GM23338 (cell line): ENCODE measurements around the gene DNAH10. TPM values are rescaled to one million over a fixed set of nuclear protein-coding genes. Genes with fewer than 3 reads are reported as not detected.

Source experiments
- ATAC-seq: fragments of 200-7000 bp; cut with Tn5 transposase; 3 replicates; pipeline ENCODE4 v1.9.1; 2020
- DNase-seq: peaks from one replicate; pipeline ENCODE4 v3.0.0-alpha.2; 2015; ENCODE audit warnings: low spot score
- H2AFZ ChIP-seq: fragments of 200-600 bp; sonication (generic); 2 replicates; pipeline ENCODE4 v1.8.0; 2016; ENCODE audit warnings: antibody characterized with exemption, mild to moderate bottlenecking, moderate library complexity
- H3F3A ChIP-seq: fragments of 200-600 bp; sonication (generic); replicated peaks from 2 replicates; pipeline ENCODE4 v1.8.0; 2017; ENCODE audit warnings: antibody characterized with exemption, mixed run types, low read depth
- H3K27ac ChIP-seq: fragments of 200-600 bp; sonication (generic); 2 replicates; pipeline ENCODE4 v1.6.1; 2016; ENCODE audit warnings: low read depth
- H3K27me3 ChIP-seq: fragments of 200-600 bp; sonication (generic); 2 replicates; pipeline ENCODE4 v1.8.0; 2016; ENCODE audit warnings: mild to moderate bottlenecking, mixed run types, moderate library complexity; ENCODE audit not compliant: insufficient read depth
- H3K36me3 ChIP-seq: fragments of 200-600 bp; sonication (generic); 2 replicates; pipeline ENCODE4 v1.8.0; 2016; ENCODE audit warnings: mild to moderate bottlenecking; ENCODE audit not compliant: insufficient read depth
- H3K4me1 ChIP-seq: fragments of 200-600 bp; sonication (generic); 2 replicates; pipeline ENCODE4 v1.8.0; 2016; ENCODE audit warnings: mild to moderate bottlenecking, moderate library complexity; ENCODE audit not compliant: insufficient read depth
- H3K4me2 ChIP-seq: fragments of 200-600 bp; sonication (generic); 2 replicates; pipeline ENCODE4 v1.7.1; 2017; ENCODE audit warnings: mixed run types
- H3K4me3 ChIP-seq: fragments of 200-600 bp; sonication (generic); 2 replicates; pipeline ENCODE4 v1.6.1; 2016; ENCODE audit warnings: mixed run types
- H3K79me2 ChIP-seq: fragments of 200-600 bp; sonication (generic); replicated peaks from 2 replicates; pipeline ENCODE4 v1.8.0; 2017; ENCODE audit warnings: mild to moderate bottlenecking; ENCODE audit not compliant: insufficient read depth
- H3K9me2 ChIP-seq: fragments of 200-600 bp; sonication (generic); 2 replicates; pipeline ENCODE4 v1.8.0; 2017; ENCODE audit not compliant: insufficient read depth
- H4K20me1 ChIP-seq: fragments of 200-600 bp; sonication (generic); replicated peaks from 2 replicates; pipeline ENCODE4 v1.8.0; 2017; ENCODE audit warnings: mild to moderate bottlenecking; ENCODE audit not compliant: insufficient read depth
- H3K27ac Mint-ChIP-seq: 2 replicates; pipeline ENCODE4 v1.8.0; 2020; ENCODE audit warnings: inconsistent platforms, mild to moderate bottlenecking, moderate library complexity, mixed read lengths
- H3K27me3 Mint-ChIP-seq: 3 replicates; pipeline ENCODE4 v1.8.0; 2022; ENCODE audit warnings: low read depth, mild to moderate bottlenecking, moderate library complexity, mixed read lengths, inconsistent platforms; ENCODE audit not compliant: insufficient read depth, poor library complexity
- H3K36me3 Mint-ChIP-seq: 3 replicates; pipeline ENCODE4 v1.8.0; 2021; ENCODE audit warnings: low read depth, mild to moderate bottlenecking, inconsistent platforms, moderate library complexity, mixed read lengths
- H3K4me1 Mint-ChIP-seq: 3 replicates; pipeline ENCODE4 v1.8.0; 2020; ENCODE audit warnings: mild to moderate bottlenecking, inconsistent platforms, mixed read lengths
- H3K4me3 Mint-ChIP-seq: 3 replicates; pipeline ENCODE4 v1.8.0; 2021; ENCODE audit warnings: moderate library complexity, mild to moderate bottlenecking, inconsistent platforms, mixed read lengths
- H3K9me3 Mint-ChIP-seq: 3 replicates; pipeline ENCODE4 v1.8.0; 2020; ENCODE audit warnings: moderate library complexity, mild to moderate bottlenecking, inconsistent platforms, mixed read lengths
- EZH2 ChIP-seq: fragments of 200-600 bp; sonication (generic); IDR thresholded peaks from one replicate; pipeline ENCODE4 v1.8.0; 2017; ENCODE audit warnings: antibody characterized with exemption, mild to moderate bottlenecking, low read depth; ENCODE audit not compliant: unreplicated experiment
- EZH2phosphoT487 ChIP-seq: fragments of 200-600 bp; sonication (generic); IDR thresholded peaks from one replicate; pipeline ENCODE4 v1.8.1; 2018; ENCODE audit warnings: antibody characterized with exemption; ENCODE audit not compliant: unreplicated experiment
- JUNB ChIP-seq: IDR thresholded peaks from one replicate; pipeline ENCODE4 v1.6.1; 2016; ENCODE audit warnings: antibody characterized with exemption; ENCODE audit not compliant: unreplicated experiment
- NANOG ChIP-seq: IDR thresholded peaks from 2 replicates; pipeline ENCODE4 v1.6.1; 2016; ENCODE audit warnings: antibody characterized with exemption, borderline replicate concordance
- POLR2AphosphoS5 ChIP-seq: IDR thresholded peaks from 2 replicates; pipeline ENCODE4 v1.6.1; 2016; ENCODE audit warnings: antibody characterized with exemption, low read depth
- STAT1 ChIP-seq: IDR thresholded peaks from one replicate; pipeline ENCODE4 v1.6.1; 2016; ENCODE audit warnings: antibody characterized with exemption; ENCODE audit not compliant: unreplicated experiment
- polyA plus RNA-seq: library from polyadenylated mRNA; unstranded; fragments of >200 nt; fragmentation: Nextera tagmentation; extraction: Ambion mirVana; gene quantifications from 2 replicates; pipeline ENCODE4 v1.2.1, GENCODE V29; 2016
- total RNA-seq: library from RNA; depleted of rRNA; stranded (reverse); fragments of >200 nt; shearing (Covaris generic); gene quantifications from 2 replicates; pipeline ENCODE4 v1.2.3, GENCODE V29; 2014
- TF ChIP-seq, protein P1 (sequence below), 2 experiments: fragments of 200-600 bp in 1 of 2; sonication (generic) in 1 of 2; conservative IDR thresholded peaks; 2 replicates each; pipeline versions ENCODE4 v1.5.1 to v1.6.1; 2016 to 2017; ENCODE audit warnings: antibody characterized with exemption in 2 of 2, low read depth in 2 of 2, mild to moderate bottlenecking in 2 of 2, moderate library complexity in 1 of 2
- TF ChIP-seq, protein P2 (sequence below): IDR thresholded peaks from one replicate; pipeline ENCODE4 v1.6.1; 2018; ENCODE audit warnings: antibody characterized with exemption; ENCODE audit not compliant: unreplicated experiment

The DNAH10 gene
- total and polyA plus RNA-seq, 2 experiments from 2014 or later: 0.03 TPM

DNA sequence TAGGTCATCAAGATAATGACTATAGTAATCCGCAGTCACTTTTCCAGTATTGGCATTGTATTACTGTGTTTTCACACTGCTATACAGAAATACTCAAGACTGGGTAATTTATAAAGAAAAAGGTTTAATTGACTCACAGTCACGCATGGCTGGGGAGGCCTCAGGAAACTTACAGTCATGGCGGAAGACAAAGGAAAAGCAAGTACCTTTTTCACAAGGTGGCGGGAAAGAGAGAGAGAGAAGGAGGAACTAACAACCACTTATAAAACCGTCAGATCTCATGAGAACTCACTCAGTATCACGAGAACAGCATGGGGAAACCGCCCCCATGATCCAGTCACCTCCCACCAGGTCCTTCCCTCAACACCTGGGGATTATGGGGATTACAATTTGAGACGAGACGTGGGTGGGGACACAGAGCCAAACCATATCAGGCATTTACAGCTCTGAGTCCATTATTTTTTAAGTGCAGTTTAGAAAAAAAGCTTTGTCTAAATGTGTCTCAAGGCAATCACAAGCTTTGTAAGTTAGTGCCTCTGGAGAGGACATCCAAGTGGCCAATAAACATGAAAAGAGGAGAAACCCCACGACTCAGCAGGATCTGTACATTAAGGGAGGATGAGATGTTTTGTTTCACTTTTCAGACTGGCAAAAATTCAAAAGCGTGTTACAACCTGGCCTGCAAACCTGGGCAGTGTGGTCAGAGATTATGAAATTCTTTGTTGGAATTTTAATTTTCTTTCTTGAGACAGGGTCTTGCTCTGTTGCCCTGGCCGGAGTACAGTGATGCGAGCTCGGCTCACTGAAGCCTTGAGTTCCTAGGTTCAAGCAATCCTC, 82.0 kb downstream of the DNAH10 start:
- Histone ChIP-seq H3K4me2 (no peak overlapping the region), H3F3A (no peaks in the 10 kb centered on the region), H3K9me2 (no peaks in the 10 kb centered on the region), H3K36me3 (no peaks in the 10 kb centered on the region), H4K20me1 (no peaks in the 10 kb centered on the region), H3K4me1 (no peaks in the 10 kb centered on the region), H3K4me3 (no peak overlapping the region), H3K79me2 (no peaks in the 10 kb centered on the region), H3K27ac (no peak overlapping the region), H3K27me3 (no peaks in the 10 kb centered on the region), H2AFZ (no peak overlapping the region)
- no peak overlapping the region for H3K27ac Mint-ChIP-seq
- TF ChIP-seq STAT1 (no peak), EZH2 (no peak), NANOG (no peak), POLR2AphosphoS5 (no peak), JUNB (no peak)
- TF ChIP-seq, protein P1, sequence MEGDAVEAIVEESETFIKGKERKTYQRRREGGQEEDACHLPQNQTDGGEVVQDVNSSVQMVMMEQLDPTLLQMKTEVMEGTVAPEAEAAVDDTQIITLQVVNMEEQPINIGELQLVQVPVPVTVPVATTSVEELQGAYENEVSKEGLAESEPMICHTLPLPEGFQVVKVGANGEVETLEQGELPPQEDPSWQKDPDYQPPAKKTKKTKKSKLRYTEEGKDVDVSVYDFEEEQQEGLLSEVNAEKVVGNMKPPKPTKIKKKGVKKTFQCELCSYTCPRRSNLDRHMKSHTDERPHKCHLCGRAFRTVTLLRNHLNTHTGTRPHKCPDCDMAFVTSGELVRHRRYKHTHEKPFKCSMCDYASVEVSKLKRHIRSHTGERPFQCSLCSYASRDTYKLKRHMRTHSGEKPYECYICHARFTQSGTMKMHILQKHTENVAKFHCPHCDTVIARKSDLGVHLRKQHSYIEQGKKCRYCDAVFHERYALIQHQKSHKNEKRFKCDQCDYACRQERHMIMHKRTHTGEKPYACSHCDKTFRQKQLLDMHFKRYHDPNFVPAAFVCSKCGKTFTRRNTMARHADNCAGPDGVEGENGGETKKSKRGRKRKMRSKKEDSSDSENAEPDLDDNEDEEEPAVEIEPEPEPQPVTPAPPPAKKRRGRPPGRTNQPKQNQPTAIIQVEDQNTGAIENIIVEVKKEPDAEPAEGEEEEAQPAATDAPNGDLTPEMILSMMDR (conservative IDR thresholded peaks at IDR 0.05; ENCODE audit: low read depth in 2 of 2): no peak
- TF ChIP-seq, protein P2, sequence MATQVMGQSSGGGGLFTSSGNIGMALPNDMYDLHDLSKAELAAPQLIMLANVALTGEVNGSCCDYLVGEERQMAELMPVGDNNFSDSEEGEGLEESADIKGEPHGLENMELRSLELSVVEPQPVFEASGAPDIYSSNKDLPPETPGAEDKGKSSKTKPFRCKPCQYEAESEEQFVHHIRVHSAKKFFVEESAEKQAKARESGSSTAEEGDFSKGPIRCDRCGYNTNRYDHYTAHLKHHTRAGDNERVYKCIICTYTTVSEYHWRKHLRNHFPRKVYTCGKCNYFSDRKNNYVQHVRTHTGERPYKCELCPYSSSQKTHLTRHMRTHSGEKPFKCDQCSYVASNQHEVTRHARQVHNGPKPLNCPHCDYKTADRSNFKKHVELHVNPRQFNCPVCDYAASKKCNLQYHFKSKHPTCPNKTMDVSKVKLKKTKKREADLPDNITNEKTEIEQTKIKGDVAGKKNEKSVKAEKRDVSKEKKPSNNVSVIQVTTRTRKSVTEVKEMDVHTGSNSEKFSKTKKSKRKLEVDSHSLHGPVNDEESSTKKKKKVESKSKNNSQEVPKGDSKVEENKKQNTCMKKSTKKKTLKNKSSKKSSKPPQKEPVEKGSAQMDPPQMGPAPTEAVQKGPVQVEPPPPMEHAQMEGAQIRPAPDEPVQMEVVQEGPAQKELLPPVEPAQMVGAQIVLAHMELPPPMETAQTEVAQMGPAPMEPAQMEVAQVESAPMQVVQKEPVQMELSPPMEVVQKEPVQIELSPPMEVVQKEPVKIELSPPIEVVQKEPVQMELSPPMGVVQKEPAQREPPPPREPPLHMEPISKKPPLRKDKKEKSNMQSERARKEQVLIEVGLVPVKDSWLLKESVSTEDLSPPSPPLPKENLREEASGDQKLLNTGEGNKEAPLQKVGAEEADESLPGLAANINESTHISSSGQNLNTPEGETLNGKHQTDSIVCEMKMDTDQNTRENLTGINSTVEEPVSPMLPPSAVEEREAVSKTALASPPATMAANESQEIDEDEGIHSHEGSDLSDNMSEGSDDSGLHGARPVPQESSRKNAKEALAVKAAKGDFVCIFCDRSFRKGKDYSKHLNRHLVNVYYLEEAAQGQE: no peak
- H3K4me3 Mint-ChIP-seq: no peak overlapping the region
- H3K27me3 Mint-ChIP-seq: peaks cover 6% of the 10 kb centered on the region
- DNase-seq: no peak
- peaks cover 3% of the 10 kb centered on the region; the same call in 1 of the 3 replicates for H3K4me1 Mint-ChIP-seq
- no peaks in the 10 kb centered on the region for H3K9me3 Mint-ChIP-seq
- H3K36me3 Mint-ChIP-seq: no peaks in the 10 kb centered on the region
- no peak for ATAC-seq

DNA sequence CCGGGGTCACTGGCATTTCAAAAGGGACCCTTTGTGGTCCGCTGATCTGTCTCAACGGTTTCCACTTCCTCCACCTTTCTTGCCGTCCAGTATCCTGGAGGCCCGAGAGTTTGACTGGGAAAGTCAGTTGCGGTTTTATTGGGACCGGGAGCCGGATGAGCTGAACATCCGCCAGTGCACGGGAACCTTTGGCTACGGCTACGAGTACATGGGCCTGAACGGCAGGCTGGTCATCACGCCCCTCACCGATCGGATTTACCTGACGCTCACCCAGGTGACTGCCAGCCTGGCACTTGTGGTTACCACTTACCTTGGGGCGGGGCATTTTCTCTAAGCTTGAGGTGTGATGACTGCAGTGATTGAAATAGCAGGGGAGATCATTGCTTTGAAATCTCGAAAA, 83.8 kb downstream of the DNAH10 start:
- no peak overlapping the region for H3K4me3 ChIP-seq
- peaks cover 3% of the 10 kb centered on the region; the same call in 1 of the 3 replicates for H3K4me1 Mint-ChIP-seq
- no peak for ATAC-seq
- no peak for TF ChIP-seq JUNB
- TF ChIP-seq, protein P1 (conservative IDR thresholded peaks at IDR 0.05; ENCODE audit: low read depth in 2 of 2): no peak
- TF ChIP-seq EZH2: no peak
- no peak for TF ChIP-seq EZH2phosphoT487

More for the DNA sequence above, 83.8 kb downstream of the DNAH10 start:
- no peak overlapping the region for H3K27ac Mint-ChIP-seq
- H3K9me3 Mint-ChIP-seq: no peaks in the 10 kb centered on the region; the same call in 2 of the 3 replicates
- DNase-seq: no peak
- H3K9me2 ChIP-seq: no peaks in the 10 kb centered on the region
- H3K27me3 ChIP-seq: no peaks in the 10 kb centered on the region
- H3K36me3 Mint-ChIP-seq: no peaks in the 10 kb centered on the region
- no peaks in the 10 kb centered on the region for H3K36me3 ChIP-seq
- H3K27me3 Mint-ChIP-seq: peaks cover 10% of the 10 kb centered on the region
- no peak overlapping the region for H3K27ac ChIP-seq
- no peaks in the 10 kb centered on the region for H4K20me1 ChIP-seq
- no peaks in the 10 kb centered on the region for H3K4me1 ChIP-seq
- no peaks in the 10 kb centered on the region for H3K79me2 ChIP-seq
- H3F3A ChIP-seq: no peaks in the 10 kb centered on the region
- no peak overlapping the region for H3K4me2 ChIP-seq
- H2AFZ ChIP-seq: no peak overlapping the region
- no peak overlapping the region for H3K4me3 Mint-ChIP-seq
